Mesodermal cell (in vitro differentiated cells): Measurements from ENCODE around the gene SUFU.
A peak's percentile ranks its signal among the peaks of the same experiment; 100 is the strongest.

Experiments
- H3K27ac ChIP-seq: 2 replicates; pipeline ENCODE4 v1.7.0; 2013; ENCODE audit warnings: mild to moderate bottlenecking, low read depth, low read length, moderate library complexity; ENCODE audit not compliant: severe bottlenecking
- H3K36me3 ChIP-seq: 2 replicates; pipeline ENCODE4 v1.7.1; 2013; ENCODE audit warnings: mild to moderate bottlenecking, low read length, moderate library complexity; ENCODE audit not compliant: control insufficient read depth, insufficient read depth
- H3K4me1 ChIP-seq: one replicate; pipeline ENCODE4 v1.7.1; 2013; ENCODE audit warnings: mild to moderate bottlenecking, low read length; ENCODE audit not compliant: insufficient read depth, control insufficient read depth, poor library complexity, severe bottlenecking
- H3K4me3 ChIP-seq: 2 replicates; pipeline ENCODE4 v1.7.0; 2013; ENCODE audit warnings: low read length, control low read depth, mild to moderate bottlenecking; ENCODE audit not compliant: insufficient read depth, poor library complexity, severe bottlenecking; ENCODE audit errors: extremely low read depth
- H3K9me3 ChIP-seq: 2 replicates; pipeline ENCODE4 v1.7.1; 2013; ENCODE audit warnings: mild to moderate bottlenecking, low read length, moderate library complexity; ENCODE audit not compliant: control insufficient read depth
- WGBS, 2 experiments: methylation state at CpG; one replicate each; pipeline ENCODE4 v1.1.5; 2013; ENCODE audit warnings: missing lambda C conversion rate in 2 of 2; ENCODE audit not compliant: insufficient coverage in 2 of 2; 5-methylcytosine and 5-hydroxymethylcytosine counted together

The SUFU gene

GRCh38 chr10:102581981-102582580 is 78.3 kb downstream of the SUFU start:
- no peaks in the 10 kb centered on the region for H3K36me3 ChIP-seq
- no peaks in the 10 kb centered on the region for H3K9me3 ChIP-seq
- H3K4me3 ChIP-seq: no peak overlapping the region
- 84 to 87% methylated on average over 7 to 8 of the region's 10 CpGs for WGBS, 2 experiments
- H3K27ac ChIP-seq: no peak overlapping the region
- peaks cover 23% of the 10 kb centered on the region for H3K4me1 ChIP-seq

GRCh38 chr10:102583435-102584417 is 80.0 kb downstream of the SUFU start:
- Histone ChIP-seq H3K36me3 (no peaks in the 10 kb centered on the region), H3K4me3 (no peak overlapping the region), H3K4me1 (peaks cover 23% of the 10 kb centered on the region), H3K27ac (no peak overlapping the region), H3K9me3 (no peaks in the 10 kb centered on the region)
- WGBS, 2 experiments: 53 to 67% methylated on average over 3 to 6 of the region's 11 CpGs

- no peaks in the 10 kb centered on the region for H3K36me3 ChIP-seq
- H3K27ac ChIP-seq: no peak overlapping the region
- WGBS, 2 experiments: 100% methylated on average over 1 of the region's 1 CpG
- H3K4me3 ChIP-seq: no peak overlapping the region
- H3K9me3 ChIP-seq: no peaks in the 10 kb centered on the region
- peaks cover 21% of the 10 kb centered on the region for H3K4me1 ChIP-seq
Observed at GRCh38 chr10:102585026-102585425, 81.3 kb downstream of the SUFU start.

GRCh38 chr10:102586858-102587257 is 83.1 kb downstream of the SUFU start:
- 90% methylated on average over 1 of the region's 1 CpG; no CpG with 5 or more reads in 1 of the 2 experiments for WGBS, 2 experiments
- Histone ChIP-seq H3K27ac (no peak overlapping the region), H3K4me3 (no peak overlapping the region), H3K9me3 (no peaks in the 10 kb centered on the region), H3K4me1 (peaks cover 20% of the 10 kb centered on the region), H3K36me3 (no peaks in the 10 kb centered on the region)

GRCh38 chr10:102588875-102589274 is 85.1 kb downstream of the SUFU start:
- H3K36me3 ChIP-seq: peaks cover 15% of the 10 kb centered on the region
- H3K27ac ChIP-seq: no peak overlapping the region
- H3K9me3 ChIP-seq: no peaks in the 10 kb centered on the region
- no CpG with 5 or more reads among the region's 1 CpG for WGBS, 2 experiments
- H3K4me1 ChIP-seq: peaks cover 22% of the 10 kb centered on the region
- no peak overlapping the region for H3K4me3 ChIP-seq

GRCh38 chr10:102593074-102593803 is 89.5 kb downstream of the SUFU start:
- peaks cover 51% of the 10 kb centered on the region for H3K4me1 ChIP-seq
- H3K4me3 ChIP-seq: no peak overlapping the region
- peak overlapping the region; percentile 87 for H3K27ac ChIP-seq
- peaks cover 56% of the 10 kb centered on the region for H3K36me3 ChIP-seq
- 90 to 91% methylated on average over 5 of the region's 6 CpGs for WGBS, 2 experiments
- no peaks in the 10 kb centered on the region for H3K9me3 ChIP-seq

- WGBS, 2 experiments: 84 to 87% methylated on average over 3 to 4 of the region's 6 CpGs
- H3K4me1 ChIP-seq: peaks cover 53% of the 10 kb centered on the region
- H3K27ac ChIP-seq: peak overlapping the region; percentile 87
- H3K36me3 ChIP-seq: peaks cover 61% of the 10 kb centered on the region
- no peak overlapping the region for H3K4me3 ChIP-seq
- H3K9me3 ChIP-seq: no peaks in the 10 kb centered on the region
Observed at GRCh38 chr10:102593804-102594079, 90.0 kb downstream of the SUFU start.

- Histone ChIP-seq H3K27ac (peak overlapping the region; percentile 16), H3K4me3 (no peak overlapping the region), H3K4me1 (peaks cover 69% of the 10 kb centered on the region), H3K36me3 (peaks cover 70% of the 10 kb centered on the region), H3K9me3 (no peaks in the 10 kb centered on the region)
- 79 to 91% methylated on average over 2 of the region's 2 CpGs for WGBS, 2 experiments
Observed at GRCh38 chr10:102595293-102595692, 91.5 kb downstream of the SUFU start.

GRCh38 chr10:102595897-102596296 is 92.1 kb downstream of the SUFU start:
- Histone ChIP-seq H3K4me3 (no peak overlapping the region), H3K36me3 (peaks cover 76% of the 10 kb centered on the region), H3K27ac (peak overlapping the region; percentile 58), H3K9me3 (no peaks in the 10 kb centered on the region), H3K4me1 (peaks cover 74% of the 10 kb centered on the region)
- 77 to 92% methylated on average over 4 of the region's 4 CpGs for WGBS, 2 experiments

GRCh38 chr10:102596506-102596971 is 92.8 kb downstream of the SUFU start:
- Histone ChIP-seq H3K4me3 (no peak overlapping the region), H3K9me3 (no peaks in the 10 kb centered on the region), H3K4me1 (peaks cover 78% of the 10 kb centered on the region), H3K27ac (peak overlapping the region; percentile 58), H3K36me3 (peaks cover 82% of the 10 kb centered on the region)
- 40% methylated on average over 1 of the region's 3 CpGs; no CpG with 5 or more reads in 1 of the 2 experiments for WGBS, 2 experiments
